ENCODE data around the gene SKIL. TPM values are rescaled to one million over a fixed set of nuclear protein-coding genes. Genes with fewer than 3 reads are reported as not detected.

SKIL gene
- polyA plus RNA-seq, 3 donors = 44.0 to 56.8 (median 49.7) TPM

Other genes starting within 250 kb of the SKIL start
- gene PHC3, start 176.0 kb upstream of the SKIL start, polyA plus RNA-seq (ENCODE audit: insufficient read length in 3 of 3) = 10 to 100 TPM; 22.1 to 35.4 (median 29.4) TPM
- gene PRKCI, start 135.3 kb upstream of the SKIL start, polyA plus RNA-seq (ENCODE audit: insufficient read length in 3 of 3) = 10 to 100 TPM; 58.2 to 92.0 (median 79.2) TPM
- gene CLDN11, start 61.2 kb downstream of the SKIL start, polyA plus RNA-seq (ENCODE audit: insufficient read length in 3 of 3) = 100 to 1,000 TPM; 198 to 241 (median 225) TPM
- gene SLC7A14, start 228.4 kb downstream of the SKIL start, polyA plus RNA-seq (ENCODE audit: insufficient read length in 3 of 3) = 1 to 10 TPM; 1.4 to 2.7 (median 2.0) TPM

Data from renal cortex interstitium (tissue), 3 donors.